Right lung (tissue), 5 donors: ENCODE data around the gene ODF2L. TPM values are rescaled to one million over a fixed set of nuclear protein-coding genes. Genes with fewer than 3 reads are reported as not detected.

Source experiments
- DNase-seq, 2 donors: peaks; one replicate each; pipeline ENCODE4 v3.0.0-alpha.2; 2013
- polyA plus RNA-seq, 5 donors: library from polyadenylated mRNA; unstranded; fragments of 120-200 nt; gene quantifications; one replicate each; pipeline versions ENCODE4 v1.2.1 to v1.2.3, GENCODE V29; 2013; ENCODE audit warnings: inconsistent platforms in 1 of 5, low replicate concordance in 1 of 5; ENCODE audit not compliant: insufficient read length in 5 of 5, insufficient read depth in 1 of 5

The ODF2L gene
- polyA plus RNA-seq, 5 donors, result 80.4 to 153 (median 130) TPM

DNA sequence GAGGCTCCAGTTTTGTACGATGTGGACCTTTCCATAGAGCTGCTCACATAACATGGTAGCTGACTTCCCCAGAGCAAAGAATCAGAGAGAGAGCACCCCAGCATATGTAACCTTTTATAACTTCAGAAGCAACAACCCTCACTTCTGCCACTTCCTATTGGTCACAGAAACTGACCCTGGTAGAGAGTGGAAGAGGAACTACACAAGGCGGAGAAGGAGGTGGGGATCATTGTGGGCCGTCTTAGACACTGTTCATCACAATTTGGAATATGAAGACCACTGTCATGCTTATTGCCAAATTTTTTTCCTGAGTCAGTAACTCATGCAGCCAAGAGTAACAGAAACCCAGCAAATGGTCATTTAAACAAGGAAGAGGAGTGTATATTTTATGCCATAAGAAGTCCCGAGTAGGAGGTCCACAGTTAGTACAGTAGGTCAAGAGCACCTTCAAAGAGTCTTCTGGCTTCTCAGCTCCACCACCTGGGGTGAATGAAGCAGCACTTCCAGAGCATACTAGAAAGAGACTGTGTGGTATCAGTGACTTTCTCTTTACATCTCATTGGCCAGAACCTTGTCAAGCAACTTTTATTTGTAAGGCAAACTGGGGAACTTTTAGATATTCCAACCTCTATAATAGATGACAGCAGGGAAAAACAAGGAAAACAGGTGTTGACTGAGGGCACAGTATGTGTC is 71.8 kb downstream of the ODF2L start:
- DNase-seq, result no peak

DNA sequence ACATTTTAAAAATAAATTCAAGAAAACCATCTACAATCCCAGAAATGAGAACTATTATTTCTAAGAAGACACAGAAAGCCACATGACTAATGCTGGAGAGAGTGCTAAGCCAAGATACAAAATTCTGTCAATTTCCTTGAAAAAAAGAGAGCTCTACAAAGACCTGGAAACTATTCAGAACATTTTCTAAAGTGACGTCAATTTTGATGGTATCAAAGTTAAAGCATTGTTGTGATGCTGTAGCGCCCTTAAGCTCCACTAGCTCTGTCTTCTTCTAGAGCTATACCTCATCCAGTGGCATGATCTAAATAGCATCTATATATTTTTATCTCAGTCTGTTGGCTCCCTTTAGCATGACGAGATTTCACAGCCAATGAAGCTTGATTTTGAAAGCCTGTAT is 73.9 kb downstream of the ODF2L start:
- DNase-seq, result no peak

DNA sequence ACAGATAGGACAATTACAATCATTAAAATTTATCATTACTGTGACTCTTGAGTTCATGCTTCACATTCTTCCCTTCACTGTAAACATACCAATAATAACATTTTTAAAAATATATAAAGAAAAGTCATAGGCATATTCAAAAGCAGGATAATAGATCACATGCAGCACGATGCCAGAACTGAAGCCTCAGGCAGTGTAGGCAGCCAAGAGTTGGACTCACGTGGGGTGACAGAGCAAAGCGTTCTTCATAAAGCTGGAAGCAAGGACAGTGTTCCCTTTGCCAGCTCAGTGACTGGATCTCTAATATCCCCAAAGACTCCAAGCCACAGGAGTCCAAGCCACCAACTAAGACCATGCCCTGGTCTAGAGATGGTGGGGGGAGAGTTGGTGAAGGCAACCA is 77.7 kb downstream of the ODF2L start:
- no peak for DNase-seq

DNA sequence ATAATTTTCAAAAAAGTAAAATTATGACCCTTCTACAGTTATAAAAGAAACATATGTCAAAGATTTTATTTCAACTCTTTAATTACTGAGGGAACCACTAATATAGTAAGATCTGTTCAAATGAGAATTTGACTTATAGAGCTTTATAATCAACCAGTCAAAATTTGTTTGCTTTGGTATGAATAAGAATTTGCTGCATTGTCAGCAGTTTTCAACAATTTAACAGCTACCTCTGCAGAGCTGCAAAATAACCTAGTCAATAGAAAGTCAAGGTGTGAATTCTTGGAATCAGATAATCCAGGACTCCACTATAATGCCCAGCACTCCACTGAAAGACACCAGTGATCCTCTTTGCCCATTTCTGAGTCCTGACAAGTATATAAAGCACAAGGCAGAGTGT is 78.2 kb downstream of the ODF2L start:
- DNase-seq, result no peak

DNA sequence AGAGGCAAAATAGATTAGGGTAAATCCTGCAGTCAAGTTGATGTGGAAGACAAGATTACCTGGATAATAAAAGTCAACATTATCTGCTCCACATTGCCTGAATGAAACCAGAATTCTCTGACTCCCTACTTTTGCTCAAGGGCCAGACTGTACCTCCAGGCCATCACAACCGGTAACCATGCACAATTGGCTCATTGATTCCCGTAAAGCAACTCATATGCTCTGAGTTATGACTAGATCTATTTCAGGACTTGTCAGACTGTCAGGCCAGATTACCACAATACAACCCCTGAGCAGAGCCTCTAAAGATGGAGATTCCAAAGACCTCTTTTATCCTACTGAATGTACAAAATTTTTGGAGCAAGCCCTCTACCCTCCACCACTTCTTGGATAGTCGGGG is 90.4 kb downstream of the ODF2L start:
- DNase-seq, result no peak

DNA sequence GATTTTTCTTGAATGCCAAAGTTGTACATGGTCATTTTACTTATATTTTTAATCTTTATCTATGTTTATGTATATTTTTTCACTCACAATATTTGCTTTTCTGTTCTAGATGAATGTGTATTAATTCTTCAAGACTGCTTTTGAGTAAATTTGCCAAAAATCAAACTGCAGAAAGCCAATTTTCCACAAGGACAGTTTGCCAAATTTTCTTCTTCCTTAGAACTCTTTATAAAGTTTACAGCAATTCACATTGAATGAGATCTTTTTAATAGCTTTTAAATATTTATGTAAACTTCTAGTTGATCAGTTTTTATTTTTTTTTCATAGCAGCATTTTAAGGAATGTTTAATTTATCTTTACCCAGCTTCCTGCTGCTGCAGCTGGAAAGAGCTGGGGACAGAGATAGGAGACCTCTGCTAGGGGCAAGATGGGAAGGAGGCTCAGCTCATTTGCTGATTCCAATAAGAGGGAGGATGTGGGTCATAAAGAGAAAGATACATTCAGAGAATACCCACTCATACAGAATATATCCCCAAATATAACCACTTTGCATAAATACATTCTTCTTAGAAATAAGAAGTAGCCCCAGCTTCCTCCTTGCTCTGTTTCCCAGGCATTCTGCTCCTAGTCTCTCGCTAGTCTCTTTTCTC is 93.0 kb downstream of the ODF2L start:
- DNase-seq, result peak; percentile 44 to 52

Other genes starting within 250 kb of the ODF2L start
- 10 to 100 TPM; 15.0 to 42.5 (median 32.9) TPM for gene COL24A1, start 239.6 kb downstream of the ODF2L start, polyA plus RNA-seq
- under 1 TPM; 0.18 to 0.24 (median 0.21) TPM for gene CLCA2, start 27.8 kb upstream of the ODF2L start, polyA plus RNA-seq
- 1 to 10 TPM in 1 of 5 donors, not detected in 4; 1.1 TPM for gene CLCA1, start 72.6 kb upstream of the ODF2L start, polyA plus RNA-seq
- gene CLCA4, start 150.8 kb upstream of the ODF2L start, polyA plus RNA-seq, result not detected